Activated T-helper 1 cell treated with anti-CD3 and anti-CD28 coated beads, Interleukin-2, amount 50 U/mL, for 16 hours (primary cell): ENCODE data around the gene TDRD12.

Experiments used
- DNase-seq, 2 donors: peaks; one replicate each; pipeline ENCODE4 v3.0.0-alpha.2; 2020; ENCODE audit warnings: low read depth in 1 of 2, low spot score in 1 of 2

Gene TDRD12

DNA sequence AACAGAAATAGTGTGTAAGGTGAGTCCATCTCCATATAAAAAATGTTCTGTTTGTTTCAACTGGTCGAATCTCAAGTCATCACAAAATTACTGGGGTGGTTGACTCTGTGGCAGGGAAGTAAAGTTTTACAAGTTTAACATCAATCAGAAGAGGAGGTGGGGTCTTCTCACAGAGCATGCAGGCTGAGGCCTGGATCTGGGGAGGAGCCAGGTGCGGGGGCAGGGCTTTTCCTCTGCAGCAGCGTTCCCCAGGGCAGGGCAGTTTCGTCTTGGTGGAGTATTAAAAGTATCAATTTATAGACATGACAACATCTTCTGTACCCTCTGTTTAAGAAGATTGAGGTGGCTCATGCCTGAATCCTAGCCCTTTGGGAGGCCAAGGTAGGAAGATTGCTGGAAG lies 81.2 kb downstream of the TDRD12 start:
- DNase-seq, result no peak

DNA sequence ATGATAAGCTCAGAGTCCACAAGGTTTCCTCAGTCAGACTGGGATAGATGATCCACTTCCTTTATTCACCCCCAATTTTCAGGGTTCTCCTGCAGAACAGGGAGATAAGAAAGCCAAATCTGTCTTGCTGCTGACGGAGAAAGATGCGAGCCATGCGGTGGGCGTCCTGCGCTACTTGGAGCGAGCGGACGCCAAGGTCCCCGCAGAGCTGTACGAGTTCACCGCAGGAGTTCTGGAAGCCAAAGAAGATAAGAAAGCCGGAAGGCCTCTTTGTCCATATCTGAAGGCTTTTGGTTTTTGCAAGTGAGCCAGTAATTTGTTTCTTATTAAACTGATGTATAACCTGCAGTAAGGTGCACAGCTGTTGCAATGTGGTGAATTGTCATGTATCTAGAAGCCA lies 83.3 kb downstream of the TDRD12 start:
- no peak for DNase-seq

DNA sequence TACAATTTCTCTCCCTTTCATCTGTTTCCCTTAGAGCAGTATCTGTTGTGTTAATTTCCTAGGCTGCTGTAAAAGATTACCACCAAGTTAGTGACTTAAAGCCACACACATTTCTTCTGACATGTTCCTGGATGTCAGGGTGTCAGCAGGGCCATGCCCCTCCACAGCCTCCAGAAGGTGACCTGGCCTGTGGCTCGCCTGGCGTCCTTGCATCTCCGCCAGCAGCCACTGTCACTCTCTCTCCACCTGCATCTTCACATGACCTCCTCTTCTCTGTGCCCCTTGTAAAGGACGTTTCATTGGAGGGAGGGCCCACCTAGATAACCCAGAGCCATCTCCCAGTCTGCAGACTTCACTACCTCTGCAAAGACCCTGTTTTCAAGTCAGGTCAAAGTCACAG lies 88.7 kb downstream of the TDRD12 start:
- no peak for DNase-seq

DNA sequence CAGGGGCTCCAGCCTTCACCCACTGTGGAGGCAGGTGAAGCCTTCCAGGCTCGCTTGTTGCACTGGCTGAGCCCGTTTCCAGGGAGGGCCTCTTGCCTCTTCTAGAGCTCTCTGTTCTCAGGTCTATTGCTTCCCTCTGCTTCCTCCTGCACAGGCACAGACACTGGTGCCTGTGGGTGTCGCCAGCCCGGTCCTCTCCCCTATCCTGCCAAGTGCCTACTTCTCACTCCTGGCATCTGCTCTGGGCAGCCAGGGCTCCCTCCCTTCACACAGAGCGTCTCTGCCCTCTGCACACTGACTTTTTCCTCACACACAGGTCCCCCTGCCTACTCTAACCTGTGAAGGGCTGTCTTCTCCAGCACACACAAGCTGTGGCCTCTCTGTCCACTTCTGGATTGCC lies 89.7 kb downstream of the TDRD12 start:
- DNase-seq, result no peak

DNA sequence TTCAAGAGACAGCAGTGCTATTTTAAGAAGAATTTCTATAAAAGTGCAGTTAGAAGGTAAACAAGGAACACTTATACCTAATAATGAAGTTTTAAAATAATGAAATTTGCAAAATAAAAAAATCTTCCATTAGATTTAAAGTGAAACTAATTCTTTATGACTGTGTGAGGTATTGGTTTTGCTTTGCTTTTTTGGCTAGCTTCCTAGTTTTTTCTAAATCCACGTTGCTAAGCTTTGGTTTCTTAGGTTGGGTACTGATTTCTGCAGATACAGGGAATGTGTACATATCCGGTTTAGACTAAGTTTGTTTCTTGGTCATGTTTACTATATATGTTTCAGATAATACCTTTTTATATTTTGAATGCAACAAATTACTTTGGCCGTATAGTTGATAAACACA lies 90.2 kb downstream of the TDRD12 start:
- DNase-seq, result no peak

DNA sequence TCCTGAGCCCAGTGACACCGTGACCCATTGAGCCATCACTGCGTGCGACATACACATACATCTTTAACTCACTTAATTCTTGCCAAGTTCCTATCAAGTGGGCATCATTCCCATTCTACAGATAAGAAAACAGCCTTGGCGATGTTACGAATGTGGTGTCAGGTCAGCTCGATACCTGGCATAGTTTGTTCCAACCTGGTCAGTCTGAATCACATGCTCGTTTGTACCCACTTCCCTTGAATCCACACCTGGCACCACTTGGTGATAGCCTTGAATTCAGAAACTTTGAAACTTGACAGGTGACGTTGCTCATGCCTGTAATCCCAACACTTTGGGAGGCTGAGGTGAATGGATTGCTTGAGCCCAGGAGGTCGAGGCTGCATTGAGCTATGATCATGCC lies 90.9 kb downstream of the TDRD12 start:
- DNase-seq, result no peak

DNA sequence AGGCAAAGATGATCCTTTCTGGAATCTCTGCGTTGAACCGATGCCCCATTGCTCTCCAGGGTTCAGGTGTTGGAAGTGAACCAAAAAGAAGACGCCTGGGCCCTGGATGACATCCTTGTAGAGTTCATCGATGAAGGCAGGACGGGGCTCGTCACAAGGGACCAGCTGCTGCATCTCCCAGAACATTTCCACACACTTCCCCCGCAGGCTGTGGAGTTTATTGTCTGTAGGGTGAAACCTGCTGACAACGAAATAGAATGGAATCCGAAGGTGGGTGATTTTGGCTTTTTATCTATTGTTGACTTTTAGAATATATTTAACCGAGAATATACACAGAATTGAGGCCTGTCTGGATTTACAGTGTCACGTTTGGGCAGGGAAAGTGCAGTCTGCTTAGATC lies 91.6 kb downstream of the TDRD12 start:
- DNase-seq, result no peak

DNA sequence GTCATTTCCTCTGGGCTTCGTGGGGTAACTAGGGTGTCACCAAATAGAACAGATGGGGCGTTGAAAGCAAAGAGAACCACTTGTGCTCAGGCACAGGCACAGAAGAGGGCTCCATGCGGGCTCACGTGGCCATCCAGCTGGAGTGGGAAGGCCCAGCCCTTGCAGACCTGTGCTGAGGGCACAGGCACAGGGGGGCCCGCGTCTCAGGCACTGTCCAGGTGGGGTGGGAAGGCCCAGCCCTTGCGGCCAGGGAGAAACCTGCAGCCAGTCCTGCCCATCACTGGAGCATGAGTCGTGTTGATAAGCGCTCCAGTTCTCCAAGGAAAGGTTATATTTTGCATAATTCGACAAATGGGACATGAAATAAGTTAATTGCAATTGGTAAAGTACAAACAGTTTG lies 92.5 kb downstream of the TDRD12 start:
- no peak for DNase-seq

DNA sequence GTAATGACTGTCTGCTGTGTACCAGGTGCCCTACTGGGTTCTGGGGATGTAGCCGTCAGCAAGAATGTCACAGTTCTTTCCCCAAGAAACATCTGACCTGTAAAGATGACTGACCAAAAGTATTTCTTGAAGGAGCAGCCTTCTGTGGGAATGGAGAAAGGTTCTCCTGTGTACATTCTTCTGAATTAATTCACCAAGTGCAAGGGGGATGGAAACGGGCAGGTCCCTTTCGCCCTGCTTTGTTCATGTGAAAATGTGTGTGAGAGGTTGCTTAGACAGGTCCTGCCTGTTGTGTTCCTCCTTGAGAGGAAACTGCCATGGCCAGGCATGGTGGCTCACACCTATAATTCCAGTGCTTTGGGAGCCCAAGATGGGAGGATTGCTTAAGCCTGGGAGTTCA lies 93.0 kb downstream of the TDRD12 start:
- DNase-seq, result no peak

DNA sequence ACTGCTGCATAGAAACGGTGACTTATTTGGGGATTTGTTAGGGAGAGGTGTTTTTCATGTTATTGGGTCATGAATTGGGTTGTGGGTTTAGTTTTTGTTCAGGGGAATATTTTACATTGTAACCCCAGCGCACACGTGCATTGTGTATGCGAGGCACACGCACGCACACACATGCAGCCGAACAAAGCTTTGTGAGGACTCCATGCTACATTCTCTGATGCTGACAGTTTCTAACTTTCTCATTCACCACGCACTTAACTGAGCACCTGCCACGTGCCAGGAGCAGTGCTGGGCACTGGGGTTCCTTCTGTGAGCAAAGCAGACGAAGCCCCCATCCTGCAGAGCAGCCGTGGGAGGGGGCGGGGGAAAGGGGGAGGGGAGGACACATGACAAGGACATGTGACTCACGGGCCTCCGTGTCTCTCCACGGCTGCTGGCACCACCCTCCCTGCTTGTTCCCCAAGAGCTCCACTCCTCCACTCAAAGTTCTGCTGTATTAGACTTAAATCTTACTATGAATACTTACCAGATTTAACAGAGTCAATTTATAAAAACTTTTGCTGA lies 94.4 kb downstream of the TDRD12 start:
- DNase-seq, result no peak

DNA sequence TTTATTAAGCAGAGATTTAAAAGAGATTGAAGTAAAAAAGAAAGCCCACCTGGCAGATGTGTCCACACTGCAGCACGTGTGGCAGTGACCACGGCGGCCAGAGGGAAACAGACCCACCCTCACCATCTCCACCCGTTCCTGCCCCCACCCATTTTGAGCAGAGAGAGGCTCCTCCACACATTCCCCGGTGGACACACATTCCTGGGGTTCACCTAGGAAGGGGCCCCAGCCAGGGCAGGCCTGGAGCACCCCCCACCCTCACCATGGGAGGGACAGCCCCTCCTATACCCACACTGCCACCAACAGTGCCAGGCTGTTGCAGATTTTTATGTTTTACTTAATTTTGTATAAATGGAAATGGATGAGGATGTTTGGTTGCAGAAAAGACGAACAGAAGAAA lies 95.1 kb downstream of the TDRD12 start:
- DNase-seq, result no peak

DNA sequence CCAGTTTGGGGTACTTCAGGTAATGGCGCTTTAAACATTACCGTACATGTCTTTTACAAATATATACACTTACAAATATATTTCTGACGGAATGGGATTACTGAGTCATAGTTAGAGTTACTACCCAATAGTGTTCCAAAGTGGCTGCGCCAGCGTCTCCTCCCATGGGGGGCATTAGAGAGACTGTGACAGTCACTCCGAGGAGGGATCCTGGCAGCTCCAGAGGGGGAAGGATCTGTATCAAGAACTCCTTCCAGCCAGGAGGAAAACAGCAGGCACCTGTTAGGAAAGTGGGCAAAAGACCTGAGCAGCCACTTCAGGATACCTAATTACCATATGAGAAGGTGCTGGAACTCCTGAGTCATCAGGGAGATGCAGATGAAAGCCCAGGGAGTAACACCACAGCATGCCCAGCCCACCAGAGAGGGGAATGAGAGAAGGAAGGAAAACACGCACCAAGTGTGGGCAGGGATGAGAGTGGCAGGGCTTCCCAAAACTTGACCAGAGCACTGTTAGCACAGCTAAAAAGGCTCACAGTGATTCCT lies 97.1 kb downstream of the TDRD12 start:
- DNase-seq, result no peak

DNA sequence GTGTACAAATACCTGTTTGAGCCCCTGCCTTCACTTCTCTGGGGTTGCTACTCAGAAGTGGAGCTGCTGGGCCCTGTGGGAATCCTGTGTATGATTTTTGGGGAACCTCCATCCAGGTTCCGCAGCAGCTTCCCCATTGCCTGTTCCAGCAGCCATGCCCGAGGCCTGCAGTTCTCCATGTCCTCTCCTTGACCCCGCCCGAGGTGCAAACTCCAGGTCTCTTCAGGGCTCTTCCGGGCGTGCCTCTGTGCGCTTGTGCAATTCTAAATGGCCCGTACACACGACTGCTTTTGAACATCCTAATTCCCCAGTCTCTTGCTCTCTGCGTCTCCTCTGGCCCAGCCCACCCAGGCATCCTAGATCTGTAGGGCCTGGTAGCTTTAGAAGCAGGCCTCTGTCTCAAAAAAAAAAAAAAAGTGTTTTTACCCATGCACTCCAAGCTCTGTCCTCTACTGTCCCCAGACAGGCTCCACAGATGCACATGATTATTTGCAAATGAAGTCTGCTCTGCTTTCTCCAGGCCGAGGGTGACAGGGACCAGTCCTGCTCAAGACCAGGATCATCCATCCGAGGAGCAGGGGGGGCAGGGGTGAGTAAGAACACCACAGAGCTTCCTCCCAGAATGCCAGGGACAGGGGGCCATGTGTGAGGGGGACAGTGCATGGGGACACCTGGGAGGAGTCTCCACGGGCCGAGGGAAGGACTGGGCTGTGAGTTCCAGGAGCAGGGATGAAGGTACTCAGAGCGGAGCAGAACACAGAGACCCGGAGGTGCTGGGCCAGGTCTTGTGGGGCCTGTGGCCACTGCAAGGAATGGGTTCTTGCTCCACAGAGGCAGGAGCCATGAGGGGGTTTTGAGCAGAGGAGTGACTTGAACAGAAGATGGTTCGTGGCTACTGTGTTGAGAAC lies 98.3 kb downstream of the TDRD12 start:
- DNase-seq, result no peak

DNA sequence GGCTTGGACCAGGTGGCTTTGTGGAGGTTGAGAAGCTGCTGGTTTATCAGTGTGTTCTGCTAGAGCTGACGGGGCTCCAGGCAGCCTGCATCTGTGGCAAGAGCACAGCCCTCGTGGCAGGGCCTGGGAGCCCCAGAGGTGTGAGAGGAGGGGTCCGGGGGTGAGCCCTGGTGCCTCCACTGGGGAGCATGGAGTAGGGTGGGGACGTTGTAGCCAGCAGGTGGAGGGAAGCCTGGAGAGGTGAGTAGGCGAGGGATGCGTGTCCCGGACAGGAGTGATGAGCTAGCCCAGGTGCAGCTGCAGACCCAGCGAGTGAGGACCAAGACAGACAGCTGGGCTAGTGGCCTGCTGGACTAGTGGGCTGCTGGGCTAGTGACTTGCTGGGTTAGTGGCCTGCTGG lies 99.0 kb downstream of the TDRD12 start:
- DNase-seq, result no peak

DNA sequence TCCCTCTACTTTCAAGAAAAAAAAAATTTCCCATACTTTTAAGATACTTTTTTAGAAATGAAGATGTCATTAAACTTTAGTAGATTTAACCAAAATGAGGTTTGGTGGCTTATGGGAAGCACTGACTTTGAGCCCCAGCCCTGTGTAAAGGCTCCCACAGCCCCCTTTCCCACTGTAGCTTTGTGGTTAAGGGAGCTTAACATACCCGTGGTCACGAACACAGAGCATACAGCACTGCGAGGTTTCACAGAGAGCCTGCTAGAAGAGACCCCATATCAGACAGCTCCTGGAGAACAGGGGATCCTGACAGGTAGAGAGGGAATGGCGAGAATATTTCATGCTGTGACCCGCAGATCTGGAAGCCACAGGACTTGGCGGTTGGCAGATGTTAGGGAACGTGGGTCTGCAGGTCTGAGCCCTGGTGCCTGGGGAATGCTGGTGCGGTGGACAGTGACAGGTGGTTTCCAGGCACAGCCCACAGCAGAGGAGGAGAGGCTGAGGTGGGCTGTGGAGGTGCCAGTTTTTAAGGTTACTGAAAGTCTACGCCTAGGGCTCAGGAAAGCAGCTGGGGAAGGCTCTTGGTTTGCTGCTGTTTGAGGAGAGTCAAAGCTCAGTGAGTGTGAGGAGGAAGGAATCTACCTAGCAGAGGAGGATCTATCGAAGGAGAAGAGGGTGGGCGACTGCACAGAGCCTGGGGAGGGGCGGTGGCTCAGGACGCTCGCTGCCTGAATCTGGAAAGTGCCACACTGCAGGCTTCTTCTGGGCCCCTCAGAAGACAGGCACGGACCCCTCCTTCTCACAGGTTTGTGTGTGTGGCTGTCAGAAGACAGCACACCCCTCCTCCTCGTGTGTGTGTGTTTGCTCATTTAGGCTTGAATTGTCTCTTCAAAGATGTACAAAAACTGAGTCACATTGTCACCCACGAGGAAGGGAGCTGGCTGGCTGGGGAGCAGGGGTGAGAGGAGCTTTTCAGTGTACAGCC lies 100.1 kb downstream of the TDRD12 start:
- DNase-seq, result no peak

DNA sequence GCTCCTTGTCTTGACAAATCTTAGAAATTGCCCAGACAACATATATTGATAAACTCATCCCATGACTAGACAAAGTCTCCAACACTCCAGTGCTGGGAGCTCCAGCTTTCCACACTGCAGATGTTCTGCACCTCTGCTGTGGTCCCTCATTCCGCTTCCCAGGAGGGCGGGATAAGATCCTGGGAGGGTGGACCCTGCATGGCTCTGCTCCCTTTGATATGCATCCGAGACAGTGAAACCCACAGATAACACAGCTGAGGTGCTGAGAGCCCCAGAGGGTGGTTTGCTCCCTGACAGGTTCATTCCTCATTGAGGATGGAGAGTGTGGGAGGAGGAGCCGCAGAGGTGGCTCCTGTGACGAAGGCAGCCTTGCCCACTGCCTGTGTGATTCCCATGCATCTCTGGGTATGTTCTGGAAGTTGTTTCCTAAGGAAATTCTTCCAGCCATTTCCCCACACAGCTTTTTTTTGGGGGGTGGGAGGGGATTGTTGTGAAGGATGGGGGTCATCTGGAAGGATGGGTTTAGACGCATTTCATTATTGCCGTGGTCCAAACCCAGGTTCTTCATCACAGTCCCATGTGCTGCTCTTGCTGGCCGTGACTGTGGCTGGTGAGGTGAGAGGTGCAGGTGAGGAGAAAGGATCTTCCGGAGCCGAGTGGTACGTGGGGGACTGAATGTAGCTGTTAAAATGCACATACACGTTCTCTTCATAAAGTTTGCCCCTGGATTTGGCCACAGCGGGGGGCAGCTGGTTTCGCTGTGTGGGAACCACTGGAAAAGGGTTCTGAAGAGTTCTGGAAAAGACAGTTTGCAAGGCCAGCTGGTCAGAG lies 103.6 kb downstream of the TDRD12 start:
- no peak for DNase-seq

DNA sequence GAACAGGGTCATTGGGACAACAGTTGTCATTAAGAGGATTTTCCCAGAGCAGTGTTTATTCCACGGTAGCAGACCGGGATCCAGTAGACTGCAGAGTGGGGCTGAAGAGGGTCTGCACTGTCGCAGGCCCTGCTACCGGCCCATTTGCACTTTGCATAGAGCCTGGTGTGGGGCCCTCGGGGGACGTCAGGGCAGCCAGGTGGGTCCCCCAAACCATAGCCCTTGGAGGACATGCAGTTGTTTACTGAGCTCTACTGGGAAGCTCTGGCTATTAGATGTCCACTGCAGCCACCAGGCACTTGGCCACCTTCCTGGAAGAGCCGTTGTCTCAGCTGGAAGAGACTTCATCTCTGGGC lies 104.2 kb downstream of the TDRD12 start:
- no peak for DNase-seq

DNA sequence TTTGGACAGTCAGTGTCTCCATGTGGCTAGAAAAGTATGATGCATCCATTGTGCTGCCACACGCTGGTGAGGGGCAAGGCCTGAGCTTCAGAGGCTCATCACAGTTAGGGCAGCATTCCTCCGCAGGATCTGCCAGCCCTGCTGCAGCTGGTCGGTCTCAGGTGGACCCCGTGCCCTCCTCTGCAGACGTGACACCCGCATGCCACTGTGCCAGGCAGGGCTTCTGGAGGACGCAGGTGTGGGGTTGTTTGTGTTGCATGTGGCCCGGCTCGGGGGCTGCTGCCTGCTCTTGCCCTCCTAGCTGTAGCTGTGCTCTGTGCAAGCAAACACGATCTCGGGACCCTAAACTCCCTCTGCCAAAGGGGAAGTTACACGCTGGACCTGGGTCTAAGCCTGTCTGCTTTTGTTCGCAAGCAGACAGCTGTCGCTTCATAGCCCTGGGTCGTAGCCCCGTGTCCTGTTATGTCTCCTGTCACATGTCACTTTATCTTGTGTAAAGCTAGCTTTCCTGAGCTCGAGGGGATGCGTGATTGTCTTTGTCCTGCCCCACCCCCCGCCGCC lies 104.7 kb downstream of the TDRD12 start:
- DNase-seq, result no peak

DNA sequence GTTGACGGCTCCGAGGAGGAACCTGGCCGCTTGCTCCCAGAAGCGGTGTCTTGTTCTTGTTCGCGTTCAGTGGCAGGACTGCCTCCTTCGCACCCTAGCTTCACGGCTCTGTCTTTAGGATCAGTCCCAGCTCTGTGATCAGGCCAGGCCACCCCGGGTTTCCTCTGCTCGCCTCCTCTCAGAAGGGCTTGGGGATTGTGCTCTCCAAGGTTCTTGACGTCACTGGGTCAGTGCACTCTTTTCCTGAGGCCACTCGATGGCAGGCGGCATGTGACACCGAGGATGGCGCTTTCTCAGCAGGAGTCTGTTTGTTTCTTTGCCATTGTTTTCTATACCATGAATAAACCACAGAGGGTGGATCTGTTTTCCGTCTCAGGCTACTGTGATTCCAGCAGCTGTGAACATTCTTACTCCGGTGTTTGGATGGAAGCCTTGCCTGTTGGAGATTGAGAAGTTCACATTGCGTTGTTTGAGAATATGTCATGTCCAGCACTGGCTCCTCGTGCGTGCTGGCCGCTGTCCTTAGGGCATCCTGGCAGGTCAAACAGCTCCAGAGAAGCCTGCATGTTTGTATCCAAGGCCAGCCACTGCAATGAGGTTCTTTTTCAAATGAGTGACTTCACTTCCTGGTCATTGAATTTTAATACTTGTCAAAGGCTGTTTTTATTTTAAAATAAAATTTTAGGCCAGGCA lies 105.5 kb downstream of the TDRD12 start:
- no peak for DNase-seq

DNA sequence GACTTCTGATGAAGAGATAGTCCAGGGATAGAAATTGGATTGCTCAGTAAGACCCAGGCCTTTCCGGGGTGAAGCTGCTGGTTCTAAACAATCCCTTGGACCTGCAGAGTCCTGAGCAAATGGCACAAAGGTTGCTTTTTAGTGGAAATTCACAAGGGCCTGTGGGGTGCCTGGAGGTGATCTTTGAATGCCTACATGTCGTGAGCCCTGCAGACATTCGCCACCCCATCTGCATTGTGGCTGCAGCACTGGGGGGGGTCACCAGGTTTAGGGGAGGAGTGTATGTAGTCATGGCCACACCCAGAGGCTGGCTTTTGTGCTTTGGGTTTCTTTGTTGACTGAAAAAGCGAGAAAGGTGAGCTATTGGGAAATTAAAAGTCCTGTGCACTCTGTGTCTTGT lies 108.6 kb downstream of the TDRD12 start:
- DNase-seq, result no peak
